Stimulated activated CD4-positive, alpha-beta T cell treated with anti-CD3 and anti-CD28 coated beads, Interleukin-12 subunit alpha, Interleukin-12 subunit beta, amount 100 ng/mL, for 4 hours (primary cell): Measurements from ENCODE around the gene SPSB4.
"Not testable (repeated sequence)": the region's sequence is repeated elsewhere in the genome, so short reads cannot be mapped to it uniquely, and the experiment has no call there.

Experiments used
- DNase-seq: peaks from one replicate; pipeline ENCODE4 v3.0.0-alpha.2; 2020

SPSB4 gene

DNA sequence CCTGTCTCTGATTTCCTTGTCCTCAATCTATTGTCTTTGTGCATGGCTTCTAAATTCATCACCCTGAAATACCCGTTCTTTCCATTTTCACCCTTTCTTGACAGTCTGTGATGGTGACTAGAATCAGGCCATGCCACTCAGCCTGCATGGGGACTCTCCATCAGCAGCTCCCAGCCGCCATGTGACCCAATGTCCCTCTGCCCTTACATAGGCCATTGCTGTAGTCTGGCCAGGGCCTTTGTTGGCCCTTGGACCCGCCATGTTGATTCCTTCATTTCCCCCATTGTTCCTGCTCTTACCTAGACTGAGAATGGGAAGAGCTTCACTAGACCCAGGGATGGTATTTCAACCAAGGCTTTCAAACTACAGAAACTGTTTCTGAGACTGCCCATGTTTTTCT is 45.8 kb downstream of the SPSB4 start:
- no peak for DNase-seq

DNA sequence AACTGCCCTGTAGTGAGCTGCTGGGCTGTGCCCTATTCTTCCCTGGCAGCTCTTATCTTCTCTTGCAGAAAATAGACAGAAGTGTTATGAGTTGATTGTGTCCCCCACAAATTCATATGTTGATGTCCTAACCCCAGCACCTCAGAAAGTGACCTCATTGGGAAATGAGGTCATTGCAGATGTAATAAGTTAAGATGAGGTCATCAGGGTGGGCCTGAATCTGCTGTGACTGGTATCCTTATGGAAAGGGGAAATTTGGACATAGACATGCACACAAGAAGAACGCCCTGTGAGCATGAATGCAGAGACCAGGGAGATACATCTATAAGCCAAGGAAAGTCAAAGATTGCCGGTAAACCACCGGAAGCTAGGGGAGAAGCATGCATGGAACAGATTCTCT is 49.0 kb downstream of the SPSB4 start:
- no peak for DNase-seq

DNA sequence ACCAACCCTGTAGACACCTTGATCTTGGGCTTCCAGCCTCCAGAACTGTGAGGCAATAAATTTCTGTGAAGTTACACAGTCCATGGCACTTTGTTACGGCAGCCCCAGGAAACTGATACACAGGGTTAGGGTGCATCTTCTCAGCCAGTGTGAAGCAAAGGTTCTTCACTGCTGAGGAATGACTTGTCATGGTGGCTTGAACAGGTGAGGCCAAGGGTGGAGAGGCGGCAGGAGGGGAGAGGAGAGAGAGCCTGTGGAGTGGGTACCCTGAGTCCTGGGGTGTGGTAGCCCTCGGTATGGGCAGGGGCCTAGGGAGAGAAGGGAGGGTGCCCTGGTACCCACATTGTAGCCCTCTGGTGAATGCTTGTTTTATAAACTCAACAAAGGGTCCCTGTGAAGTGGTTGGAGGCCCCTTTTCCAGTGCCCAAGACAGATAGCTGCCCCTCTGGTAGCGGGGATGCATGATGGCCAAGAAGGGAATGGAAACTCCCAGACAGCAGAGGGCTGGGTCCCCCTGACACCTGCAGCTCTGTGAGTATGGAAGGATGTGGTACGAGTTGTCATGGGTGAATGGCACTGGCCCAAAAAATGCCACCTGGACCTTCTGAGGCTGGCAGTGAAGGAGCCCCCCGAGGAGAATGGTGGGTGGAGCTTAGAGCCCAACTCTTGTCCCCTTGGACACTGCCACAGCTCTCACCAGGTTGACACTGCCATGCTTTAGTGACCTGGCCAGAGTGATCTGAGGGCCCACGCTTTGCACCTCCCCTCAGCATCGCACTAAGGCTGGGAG is 49.6 kb downstream of the SPSB4 start:
- no peak for DNase-seq

DNA sequence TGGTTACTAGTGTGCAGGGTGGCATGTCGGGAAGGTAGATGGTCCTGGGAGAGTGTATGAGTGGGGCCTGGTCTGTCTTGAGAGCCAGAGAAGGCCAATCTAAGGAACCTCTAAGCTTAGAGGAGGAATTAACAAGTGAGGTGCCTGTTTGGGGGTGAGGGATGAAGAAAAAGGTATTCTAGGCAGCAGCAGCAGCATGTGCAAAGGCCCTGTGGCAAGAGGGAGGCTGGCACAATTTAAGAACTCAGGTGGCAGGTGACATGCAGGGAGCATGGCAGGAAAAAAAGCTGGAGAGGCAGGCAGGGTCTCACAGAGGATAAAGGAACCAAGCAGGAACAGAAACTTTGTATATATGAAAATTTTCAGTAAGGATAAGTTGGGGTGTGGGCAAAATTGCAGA is 51.2 kb downstream of the SPSB4 start:
- DNase-seq: no peak

DNA sequence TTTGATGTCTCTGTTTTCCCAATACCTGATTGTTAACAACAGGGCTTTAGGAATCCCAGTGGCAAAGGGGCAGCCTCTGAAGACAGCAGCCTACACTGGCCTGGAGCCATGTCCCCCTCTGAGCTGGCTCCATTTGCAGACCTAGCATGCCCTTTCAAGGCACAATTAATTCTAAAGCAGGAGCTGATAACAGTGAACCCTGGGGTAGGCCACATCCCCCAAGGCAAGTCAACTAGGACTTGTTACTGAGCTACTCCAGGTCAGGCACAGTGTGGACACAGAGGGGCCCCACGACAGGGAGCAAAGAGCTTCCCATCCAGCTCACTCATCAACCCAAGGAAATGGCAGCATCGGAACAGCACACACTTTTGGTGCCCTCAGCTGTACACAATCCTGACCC is 51.9 kb downstream of the SPSB4 start:
- DNase-seq: no peak

DNA sequence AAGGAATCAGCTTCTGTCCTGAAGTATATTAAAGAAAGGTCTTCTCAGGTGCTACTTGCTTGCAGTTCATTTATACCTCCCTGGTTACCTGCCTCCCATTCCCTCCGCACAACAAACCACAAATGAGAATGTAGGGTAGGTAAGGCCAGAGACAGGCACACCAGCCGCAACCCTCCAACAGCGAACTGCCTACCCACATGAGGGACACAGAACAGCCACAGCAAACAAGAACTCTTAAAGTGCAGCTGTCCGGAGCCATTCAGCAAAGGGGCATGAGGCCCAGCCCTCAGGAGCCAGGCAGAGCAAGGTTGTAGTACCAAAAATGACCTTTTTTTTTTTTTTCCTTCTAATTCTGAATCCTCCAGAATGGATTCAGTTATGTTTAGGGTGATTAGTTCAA is 52.4 kb downstream of the SPSB4 start:
- no peak for DNase-seq

DNA sequence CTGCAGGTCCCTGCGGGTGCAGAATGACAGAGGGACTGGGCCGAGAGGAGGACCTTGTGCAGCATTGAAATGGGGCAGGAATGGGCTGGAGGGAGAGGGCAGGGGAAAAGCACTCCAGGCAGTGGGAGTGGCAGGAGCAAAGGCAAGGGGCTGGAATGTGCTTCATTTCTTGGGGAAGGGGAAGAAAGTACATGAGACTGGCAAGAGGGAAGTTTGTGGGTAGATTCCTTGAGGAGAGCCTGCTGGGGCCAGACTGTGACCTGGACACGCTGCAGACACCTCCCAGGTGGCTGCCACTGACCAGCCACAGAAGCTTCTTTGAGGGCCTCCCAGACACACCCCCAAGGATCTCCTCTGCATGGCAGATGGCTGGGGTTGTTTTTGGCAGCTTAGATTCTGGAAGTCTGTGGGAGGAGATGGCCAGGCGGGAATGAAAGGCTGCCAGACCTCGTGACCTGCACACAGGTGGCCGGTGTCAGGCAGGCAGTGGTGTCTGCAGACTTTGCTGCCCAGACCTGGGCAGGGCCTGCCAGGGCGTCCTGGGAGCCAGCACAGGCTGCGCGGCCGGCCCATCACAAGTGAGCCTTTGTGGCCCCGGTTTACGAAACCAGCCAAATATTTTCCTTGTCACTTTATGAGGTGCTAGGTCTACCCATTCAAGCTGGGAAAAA is 53.1 kb downstream of the SPSB4 start:
- DNase-seq: no peak

DNA sequence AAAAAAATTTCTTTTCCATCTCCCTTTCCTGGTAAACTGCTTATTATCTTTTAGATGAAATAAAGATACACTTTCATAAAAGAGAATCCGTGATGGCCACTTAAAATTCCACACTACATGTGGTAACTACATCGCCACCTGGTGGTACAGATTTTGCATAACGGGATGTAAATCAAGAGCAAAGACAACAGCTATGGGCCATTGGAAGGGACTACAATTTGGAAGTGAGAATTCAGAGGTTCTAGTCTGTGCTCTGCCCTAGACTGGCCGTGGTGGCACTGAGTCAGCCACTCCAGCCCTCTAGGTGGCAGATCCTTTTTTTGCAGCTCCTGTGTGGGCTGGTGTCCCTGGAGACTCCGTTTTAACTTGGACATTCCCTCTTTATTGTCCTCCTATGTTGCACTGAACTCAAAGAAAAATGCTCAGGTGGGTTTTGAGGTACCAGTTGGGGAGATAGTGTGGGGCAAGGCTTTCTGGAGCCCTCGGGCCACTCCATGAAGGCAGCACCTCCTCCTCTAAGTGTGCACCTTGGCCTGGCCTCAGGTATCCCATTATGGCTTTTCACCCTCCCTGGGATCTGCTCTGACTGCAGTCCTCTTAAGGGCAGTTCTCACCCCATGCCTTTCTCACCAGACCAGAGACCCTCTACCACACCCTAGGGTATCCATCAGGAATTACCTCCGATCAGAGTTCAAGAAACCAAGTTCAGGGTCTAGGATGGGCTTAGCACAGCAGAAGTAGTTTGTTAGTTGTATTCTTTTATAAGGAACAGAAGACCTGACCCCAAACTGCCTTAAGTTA is 54.9 kb downstream of the SPSB4 start:
- DNase-seq: peak; percentile 36

DNA sequence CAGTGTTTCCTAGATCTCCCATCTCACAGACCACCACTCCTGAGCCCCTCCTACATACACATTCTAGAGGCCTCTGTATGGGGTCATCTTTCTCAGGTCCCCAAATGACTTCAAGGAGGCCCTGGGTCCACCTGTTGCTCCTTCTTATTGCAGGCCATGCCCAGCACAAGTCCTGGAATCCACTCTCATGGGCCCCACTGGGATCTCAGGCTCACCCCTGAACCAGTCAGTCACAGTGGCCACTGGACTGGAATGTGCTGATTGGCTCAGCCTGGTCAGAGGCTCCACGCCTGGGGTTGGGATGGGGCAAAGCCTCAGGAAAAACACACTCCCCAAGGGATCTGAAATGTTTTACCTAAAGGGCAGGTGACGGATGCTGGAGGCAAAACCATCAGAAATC is 55.7 kb downstream of the SPSB4 start:
- DNase-seq: no peak

DNA sequence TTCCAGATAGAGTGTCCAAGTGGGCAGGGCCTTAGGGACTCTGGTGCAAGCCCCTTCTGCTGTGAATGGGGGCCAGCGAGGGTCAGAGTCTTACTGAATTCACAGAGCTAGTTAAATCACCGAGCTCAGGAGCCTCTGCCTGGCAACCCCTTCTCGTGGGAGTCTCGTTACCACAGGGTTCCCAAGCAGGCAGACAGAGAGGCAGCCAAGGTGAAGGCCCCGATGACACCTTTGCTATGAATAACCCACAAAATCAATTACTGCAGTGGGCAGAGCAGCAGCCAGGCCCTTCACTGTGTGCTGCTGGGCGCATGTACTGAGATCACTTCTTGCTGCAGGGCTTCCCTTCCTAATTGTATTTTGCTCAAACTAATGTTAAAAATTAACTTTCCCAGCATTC is 56.9 kb downstream of the SPSB4 start:
- no peak for DNase-seq

DNA sequence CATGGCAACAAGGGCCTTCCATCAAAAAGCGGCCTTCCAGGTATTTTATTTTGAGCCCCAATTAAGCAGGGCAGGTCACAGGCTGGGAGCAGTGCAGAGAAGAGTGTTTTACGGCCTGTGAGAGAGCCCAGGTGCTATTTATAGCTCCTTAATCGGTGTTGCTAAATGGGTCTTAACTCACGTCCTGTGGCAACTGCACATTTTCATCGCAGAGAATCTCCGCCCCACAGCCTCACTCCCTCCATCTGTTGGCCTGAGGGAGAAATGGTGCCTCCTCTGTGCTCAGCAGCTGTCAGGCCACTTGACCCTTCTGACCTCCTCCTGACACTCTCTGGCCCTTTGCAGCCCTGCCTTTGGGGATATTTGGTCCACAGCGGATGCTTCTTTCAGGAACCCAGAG is 58.6 kb downstream of the SPSB4 start:
- DNase-seq: no peak

DNA sequence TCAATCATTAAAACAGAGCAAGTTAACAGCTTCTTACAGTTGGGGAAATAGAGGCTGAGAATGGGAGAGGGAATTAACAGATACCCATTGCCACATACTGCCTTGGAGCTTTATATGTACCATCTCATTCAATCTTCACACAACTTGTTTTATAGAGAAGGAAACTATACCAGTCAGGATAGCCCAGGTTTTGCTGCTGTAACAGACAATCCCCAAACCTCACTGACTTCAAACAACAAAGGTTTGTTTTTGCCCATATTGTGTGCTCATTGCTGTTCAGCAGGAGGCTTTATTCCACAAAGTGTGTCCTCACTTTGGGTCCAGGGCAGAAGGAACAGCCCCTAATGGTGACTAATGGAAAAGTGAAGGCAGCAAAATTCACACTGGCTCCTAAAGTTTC is 59.2 kb downstream of the SPSB4 start:
- no peak for DNase-seq

DNA sequence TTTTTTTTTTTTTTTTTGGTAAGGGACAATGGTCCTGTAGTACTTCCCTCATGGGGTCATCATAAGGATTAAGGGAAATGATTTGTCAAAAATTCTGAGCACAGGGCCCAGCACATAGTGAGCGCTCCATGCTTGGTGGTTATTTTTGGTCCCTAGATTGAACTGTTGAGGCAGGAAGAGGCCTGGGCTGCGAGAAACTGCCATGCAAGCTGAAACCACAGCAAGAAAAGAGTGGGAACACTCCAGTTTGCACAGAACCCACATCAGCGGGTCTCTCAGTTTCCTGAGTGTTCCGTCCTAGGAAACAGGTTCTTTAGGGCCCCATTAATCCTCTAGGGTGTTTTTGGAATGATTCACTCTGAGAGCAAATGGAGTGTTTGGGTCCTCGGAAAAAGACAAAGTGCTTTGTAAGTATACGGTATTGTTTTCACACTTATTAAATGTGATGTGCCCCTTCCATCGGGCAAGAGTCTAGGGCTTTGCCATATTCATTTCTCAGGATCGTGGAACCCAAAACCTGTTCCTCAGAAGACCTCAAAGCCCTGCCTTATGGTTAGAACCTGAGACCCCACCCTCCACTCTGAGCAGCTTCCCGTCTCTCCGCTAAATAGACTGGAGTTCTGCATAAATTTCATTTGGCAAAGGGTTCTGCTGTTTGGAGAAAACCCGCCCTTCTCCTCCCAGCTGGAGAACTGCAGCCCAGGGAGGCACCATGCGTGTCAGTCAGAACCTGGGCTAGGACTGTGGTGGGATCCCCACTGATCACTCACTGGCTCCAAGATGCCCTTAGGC is 60.4 kb downstream of the SPSB4 start:
- DNase-seq: no peak

DNA sequence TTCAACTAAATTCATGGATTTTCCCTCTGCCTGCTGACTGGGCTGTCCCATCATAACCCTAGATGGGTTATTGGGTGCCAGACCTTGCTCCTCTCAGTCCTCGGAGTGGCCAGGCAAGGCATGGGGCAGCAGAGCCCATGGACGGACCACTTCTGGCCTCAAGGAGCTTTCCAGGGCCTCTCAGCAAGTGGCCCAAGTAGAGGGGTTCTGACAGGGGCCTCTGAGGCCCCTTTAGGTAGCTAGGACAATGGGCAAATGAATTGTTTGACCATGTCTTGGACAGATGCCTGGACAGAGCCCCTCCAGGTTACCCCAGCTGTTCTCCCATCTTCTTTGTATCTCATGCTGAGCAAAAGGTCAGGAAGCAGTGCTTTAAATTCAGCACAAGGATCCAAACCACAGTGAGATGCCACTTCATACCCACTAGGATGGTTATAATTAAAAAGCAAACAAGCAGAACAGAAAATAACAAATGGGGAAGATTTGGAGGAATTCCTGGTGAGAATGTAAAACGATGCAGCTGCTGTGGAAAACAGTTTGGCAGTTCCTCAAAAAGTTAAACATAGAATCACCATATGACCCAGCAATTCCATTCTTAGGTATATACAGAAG is 61.6 kb downstream of the SPSB4 start:
- no peak for DNase-seq

DNA sequence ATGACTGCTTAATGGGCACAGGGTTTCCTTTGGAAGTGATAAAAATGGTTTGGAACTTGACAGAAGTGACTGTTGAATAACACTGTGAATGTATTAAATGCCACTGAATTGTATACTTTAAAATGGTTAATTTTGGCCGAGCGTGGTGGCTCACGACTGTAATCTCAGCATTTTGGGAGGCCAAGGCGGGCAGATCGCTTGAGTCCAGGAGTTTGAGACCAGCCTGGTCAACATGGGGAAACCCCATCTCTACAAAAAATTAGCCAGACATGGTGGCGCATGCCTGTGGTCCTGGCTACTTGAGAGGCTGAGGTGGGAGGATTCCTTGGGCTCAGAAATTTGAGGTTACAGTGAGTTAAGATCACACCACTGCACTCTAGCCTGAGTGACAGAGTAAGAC is 62.5 kb downstream of the SPSB4 start:
- DNase-seq: not testable (repeated sequence)

DNA sequence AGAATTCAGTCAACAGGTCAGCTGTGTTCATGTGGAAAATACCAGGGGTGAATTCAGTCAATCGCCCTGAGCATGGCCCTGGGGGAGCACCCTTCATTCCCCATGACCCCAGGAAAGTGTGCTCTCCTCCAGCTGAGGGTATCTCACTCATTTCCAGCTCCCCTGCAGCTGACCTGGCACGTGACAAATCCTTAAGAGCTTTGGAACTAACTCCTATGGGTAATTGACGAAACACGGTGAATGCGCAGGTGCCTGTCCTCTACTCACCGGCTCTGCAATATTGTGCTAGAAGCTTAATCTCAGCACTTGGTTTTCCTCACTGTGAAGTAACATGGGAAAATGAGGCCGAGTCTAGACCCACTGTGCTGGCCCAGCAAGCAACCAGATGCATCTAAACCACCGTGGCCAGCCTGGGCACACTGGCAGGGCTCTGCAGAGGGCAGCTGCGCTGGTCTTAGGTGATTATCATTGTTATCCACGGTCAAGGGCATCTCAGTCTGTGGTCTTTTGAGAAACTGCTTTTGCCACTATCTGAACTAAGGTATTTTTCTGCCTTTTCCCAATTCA is 63.1 kb downstream of the SPSB4 start:
- no peak for DNase-seq

DNA sequence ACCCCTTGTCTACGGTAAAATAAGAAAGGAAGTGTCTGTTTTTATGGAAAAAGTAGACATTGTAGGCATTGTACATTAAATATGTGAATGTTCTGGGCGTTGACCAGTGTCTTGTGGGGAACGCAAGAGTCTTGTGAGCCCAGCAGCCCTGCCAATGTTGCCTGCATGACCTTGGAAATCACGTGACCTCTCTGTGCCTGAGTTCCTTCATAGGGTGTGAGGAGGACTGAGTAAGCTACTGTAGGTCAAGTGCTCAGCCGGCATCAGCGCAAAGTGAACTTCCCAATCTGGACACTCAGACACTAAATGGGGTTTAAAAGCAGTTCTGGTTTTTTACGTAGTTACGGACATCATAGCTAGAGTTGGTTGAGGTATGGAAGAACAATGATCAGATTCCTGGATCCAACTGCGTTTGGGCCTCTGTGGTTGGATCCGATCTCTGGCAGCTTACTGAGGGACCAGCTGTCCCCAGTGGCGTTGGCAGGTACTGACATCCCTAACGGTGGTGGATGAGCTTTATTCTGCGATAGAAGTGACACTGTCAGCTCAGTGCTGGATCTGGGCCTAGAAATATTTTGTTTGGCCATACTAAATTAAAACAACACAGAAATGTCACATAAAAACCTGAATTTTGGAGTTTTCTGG is 63.8 kb downstream of the SPSB4 start:
- no peak for DNase-seq

DNA sequence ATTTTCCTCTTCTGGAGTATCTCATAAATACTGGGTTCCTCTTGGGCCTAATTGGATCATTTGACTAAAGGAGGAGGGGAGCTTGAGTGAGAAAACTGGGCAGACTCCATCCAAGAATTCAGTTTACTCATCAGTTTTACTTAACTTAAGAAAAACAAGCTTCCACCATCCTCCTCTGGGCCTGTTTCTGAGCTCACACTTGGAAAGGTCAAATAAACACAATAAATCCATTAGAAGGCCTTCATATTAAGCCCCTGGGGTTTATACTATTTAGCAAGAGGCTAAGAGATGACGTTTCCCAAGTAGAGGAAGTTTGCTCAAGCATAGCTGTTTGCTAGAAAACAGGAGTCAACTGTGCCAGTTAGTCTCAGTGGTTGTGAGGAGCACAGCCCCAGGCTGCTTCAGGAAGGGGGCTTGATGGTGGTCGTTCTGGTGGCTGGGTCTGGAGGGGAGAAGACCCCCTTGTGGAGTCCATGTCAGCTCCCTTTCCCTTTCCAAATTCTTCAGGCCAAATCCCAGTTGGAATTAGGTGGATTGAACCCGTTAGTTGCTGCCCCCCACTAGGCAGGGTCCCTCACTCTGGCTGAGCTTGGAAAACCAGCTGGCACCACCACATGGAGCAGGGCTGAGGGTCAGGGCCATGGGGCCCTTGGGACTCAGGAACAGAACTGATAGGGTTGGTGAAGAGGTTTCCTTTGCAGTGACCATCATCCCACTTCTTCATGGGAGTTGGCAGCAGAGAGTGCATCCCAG is 64.8 kb downstream of the SPSB4 start:
- DNase-seq: no peak

DNA sequence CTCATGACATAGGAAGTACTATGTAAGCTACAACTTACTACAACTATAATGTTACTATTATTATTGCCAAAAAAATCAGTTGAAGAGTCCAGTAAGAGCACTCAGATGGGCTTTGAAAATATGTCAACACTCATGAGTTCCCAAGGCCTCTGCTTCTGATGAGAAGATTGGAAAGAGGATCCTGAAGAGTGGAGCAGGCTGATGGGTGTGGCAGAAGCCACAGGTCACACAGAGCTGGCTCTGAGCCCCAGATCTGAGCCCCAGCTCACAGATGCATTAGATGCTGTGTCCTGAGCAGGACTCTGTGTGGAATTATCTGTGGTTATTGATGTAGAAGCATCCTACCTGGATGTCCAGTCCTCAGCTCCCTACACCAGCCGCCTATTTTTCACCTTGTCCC is 65.6 kb downstream of the SPSB4 start:
- no peak for DNase-seq

DNA sequence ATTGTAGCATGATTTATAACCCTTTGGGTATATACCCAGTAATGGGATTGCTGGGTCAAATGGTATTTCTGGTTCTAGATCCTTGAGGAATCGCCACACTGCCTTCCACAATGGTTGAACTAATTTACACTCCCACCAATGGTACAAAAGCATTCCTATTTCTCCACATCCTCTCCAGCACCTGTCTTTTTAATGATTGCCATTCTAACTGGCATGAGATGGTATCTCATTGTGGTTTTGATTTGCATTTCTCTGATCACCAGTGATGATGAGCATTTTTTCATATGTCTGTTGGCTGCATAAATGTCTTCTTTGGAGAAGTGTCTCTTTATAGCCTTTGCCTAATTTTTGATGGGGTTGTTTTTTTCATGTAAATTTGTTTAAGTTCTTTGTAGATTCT is 66.8 kb downstream of the SPSB4 start:
- DNase-seq: not testable (repeated sequence)

DNA sequence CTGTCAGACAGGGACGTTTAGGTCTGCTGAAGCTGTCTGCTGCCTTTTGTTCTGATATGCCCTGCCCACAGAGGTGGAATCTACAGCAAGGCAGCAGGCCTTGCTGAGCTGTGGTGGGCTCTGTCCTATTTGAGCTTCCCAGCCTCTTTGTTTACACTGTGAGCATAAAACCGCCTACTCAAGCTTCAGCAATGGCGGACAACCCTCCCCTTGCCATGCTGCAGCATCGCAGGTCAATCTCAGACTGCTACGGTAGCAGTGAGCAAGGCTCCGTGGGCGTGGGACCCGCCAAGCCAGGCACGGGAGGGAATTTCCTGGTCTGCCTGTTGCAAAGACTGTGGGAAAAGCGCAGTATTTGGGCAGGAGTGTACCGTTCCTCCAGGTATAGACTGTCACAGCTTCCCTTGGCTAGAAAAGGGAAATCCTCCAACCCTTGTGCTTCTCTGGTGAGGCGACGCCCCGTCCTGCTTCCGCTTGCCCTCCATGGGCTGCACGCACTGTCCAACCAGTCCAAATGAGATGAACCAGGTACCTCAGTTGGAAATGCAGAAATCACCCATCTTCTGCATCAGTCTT is 71.4 kb downstream of the SPSB4 start:
- no peak for DNase-seq
